ENCODE results near the gene CEP192.
A peak's percentile ranks its signal among the peaks of the same experiment; 100 is the strongest.

CEP192 gene

GRCh38 chr18:13107074-13107473, 115.9 kb downstream of the CEP192 start:
- DNase-seq = no peak

GRCh38 chr18:13108330-13108729, 117.2 kb downstream of the CEP192 start:
- DNase-seq = peak in 1 of 5 experiments; percentile 14

GRCh38 chr18:13110559-13110958, 119.4 kb downstream of the CEP192 start:
- DNase-seq = no peak

DNA sequence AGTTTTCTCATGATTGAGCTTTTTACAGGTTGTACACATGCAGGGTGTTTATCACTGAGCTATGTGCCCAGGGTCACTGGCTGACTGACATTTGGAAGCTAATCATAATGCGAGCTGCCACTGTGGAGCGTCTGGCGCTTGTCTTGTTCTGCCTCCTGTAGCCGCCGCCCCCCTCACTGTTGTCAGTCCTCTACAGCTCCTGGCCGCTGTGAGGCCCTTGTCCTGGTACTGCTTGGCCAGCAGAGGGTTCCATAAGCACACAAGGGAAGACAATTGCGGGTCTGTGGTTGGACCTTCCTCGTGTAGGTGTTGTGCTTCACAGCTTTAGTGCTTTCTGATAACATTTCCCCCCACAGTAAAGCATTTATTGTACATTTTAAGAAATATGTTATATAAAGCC, 121.8 kb downstream of the CEP192 start:
- no peak for DNase-seq

- no peak for DNase-seq
Measured at GRCh38 chr18:13120255-13120654, 129.1 kb downstream of the CEP192 start.

DNA sequence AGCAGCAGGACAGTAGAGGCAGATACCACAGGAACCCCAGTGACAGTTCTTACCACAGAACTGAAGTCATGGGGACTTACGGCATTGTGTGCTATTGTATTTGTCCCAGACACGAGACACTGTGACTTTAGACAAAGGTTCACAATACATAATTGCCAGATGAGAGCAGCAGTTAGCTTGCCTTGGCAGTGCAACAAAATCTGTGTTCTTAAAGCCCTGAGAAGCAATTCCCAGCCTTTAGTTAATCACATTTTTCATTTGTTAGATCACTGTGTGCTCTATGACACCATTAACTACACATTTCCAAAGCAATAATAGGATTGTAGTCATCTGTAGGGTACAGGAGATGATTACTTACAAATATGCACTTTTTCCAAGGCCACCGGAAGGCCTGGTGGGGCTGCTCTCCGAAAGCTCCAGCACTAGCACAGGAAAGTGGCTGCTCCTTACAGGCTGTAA, 129.8 kb downstream of the CEP192 start:
- DNase-seq = no peak

DNA sequence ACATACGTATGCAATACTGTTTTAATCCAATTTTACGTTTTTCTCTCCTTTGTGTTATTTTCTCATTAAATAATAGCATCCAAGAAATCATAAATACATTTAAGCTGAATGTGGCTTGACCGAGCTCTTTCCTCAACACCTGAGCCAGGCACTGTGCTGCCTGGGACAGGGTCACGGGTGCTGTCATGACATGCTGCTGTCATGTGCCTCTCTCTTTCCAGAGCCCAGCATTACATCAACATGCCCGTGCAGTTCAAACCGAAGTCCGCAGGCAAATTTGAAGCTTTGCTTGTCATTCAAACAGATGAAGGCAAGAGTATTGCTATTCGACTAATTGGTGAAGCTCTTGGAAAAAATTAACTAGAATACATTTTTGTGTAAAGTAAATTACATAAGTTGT, 133.2 kb downstream of the CEP192 start:
- DNase-seq = no peak

GRCh38 chr18:13125191-13125590, 134.0 kb downstream of the CEP192 start:
- DNase-seq = no peak

GRCh38 chr18:13126966-13127598, 135.9 kb downstream of the CEP192 start:
- no peak for DNase-seq

DNA sequence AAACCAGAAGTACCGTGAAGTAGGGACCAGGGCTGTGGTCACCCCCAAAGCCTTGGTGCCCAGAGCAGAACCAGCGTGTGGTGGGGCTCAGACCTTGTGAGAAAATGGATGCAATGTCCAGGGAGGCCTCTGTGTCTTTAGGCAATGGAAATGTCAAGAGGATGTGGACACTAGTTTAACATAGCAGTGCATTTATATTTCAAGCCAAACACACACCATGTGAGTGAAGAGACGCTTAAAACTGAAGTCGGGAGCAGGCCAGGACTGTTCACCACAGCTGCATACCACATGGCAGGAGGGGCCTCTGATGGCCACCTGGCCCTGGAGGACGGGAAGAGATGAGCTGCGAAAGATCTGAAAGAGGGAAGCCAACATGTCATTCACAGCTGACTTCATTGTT, 140.1 kb downstream of the CEP192 start:
- DNase-seq = no peak

- no peak for DNase-seq
Measured at GRCh38 chr18:13134551-13135401, 143.6 kb downstream of the CEP192 start.

DNA sequence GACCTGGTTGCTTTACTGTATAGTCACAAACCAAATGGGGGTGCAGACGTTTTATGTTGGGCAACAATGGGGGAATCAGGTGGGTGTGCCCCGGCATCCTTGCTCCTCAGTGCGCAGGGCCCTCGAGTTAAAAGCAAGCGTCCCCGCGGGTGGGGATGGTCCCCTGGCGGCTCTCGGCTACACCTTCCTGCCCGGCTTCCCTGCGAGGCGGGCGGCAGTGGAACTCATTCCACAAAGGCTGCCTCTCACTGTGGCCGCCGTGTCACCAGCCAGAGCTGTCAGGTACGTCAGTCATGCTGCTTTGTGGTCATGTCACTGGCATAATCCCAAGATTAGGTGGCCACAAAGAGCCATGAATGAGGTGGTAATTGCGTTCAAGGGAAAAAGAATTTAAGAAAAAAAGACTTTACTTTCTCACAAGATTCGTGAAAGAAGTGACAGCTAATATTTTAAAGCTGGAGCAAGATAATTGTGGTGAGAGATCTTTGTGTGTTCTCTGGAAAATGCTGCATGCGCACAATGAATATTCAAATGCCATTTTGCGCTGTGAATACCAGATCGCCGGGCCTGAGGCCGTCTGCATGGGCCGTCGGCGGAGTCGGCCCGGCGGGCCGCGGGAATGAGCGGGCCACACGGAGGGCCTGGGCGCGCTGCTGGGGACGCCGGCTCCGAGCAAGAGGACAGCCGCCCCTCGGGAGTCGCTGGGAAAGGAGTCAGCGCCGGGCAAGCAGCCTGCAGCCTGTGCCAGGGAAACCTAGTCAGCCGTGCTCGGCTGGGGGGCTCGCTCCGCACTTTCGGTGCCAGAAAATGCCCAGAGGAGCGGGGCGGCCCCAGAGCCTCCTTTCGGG, 145.1 kb downstream of the CEP192 start:
- DNase-seq = peak in 3 of 5 experiments; percentile 17 to 64 (median 64)

DNA sequence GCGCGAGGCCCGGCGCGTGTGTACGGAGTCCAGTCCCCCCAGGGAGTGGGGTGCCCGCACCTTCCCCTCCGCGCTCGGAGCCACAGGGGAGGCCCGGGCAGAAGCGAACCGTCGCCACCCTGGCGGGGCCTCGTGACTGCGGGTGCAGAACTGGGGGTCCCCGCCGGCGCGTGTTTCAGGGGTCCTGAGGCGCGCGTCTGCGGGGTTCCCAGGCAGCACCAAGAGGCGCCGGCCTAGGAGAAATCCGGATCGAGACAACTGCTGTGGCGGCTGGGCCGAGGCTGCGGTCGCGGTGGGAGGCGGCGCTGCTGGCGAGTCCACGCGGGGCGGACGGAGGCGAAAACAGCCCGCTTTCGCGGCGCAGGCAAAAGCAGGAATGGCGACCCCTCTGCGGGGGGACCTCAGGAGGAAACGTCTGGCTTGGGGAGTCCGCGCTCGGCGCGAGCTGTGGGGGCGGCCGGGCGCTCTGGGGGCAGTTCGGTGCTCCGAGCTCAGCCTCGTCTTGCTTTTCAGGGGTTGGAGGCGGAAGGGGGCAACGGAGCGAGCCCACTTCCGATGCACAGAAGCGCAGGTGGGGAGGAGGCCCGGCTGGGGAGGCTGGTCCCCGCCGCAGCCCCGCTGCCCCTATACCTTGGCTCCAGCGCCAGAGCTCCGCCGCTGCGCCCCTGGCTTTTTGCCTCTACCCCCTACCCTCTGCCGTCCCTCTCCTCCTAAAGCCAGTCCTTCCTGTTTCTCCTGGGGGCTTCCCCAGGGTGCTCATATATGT, 145.9 kb downstream of the CEP192 start:
- peak in 2 of 5 experiments; percentile 37 to 64 for DNase-seq

DNA sequence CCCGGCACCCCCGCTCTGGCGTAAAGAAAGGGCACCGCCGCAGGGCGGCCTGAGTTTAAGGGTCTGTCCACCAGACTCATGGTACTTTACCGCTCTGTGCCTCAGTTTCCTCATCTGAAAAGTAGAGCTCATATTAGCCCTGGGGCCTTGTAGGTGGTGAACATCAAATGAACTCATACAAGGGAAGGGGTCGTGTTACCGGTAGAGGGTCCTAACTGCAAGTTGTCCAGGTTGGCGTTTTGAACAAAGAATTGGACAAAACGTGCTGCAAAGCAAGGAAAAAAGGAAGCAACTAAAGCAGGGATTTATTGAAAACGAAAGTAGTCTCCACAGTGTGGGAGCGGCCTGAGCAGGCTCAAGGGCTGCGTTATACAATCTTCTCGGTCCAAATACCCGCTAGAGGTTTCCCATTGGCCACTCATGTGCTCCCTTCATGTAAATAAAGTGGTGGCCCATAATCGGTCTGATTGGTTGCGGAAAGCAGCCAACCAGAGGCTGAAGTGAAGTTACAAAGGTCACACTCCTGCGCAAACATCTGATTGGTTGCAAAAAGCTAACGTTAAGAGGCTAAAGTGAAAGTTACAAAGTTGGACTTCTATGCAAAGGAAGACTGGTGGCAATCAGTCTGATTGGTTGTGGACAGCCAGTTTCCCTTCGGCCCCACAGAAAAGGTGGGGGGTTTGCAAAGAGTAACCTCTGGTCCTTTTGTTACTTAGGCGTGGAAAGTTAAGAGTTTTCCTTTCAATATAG, 146.7 kb downstream of the CEP192 start:
- DNase-seq = peak in 4 of 5 experiments; percentile 23 to 95 (median 64)

GRCh38 chr18:13138420-13139139, 147.4 kb downstream of the CEP192 start:
- DNase-seq = peak in 1 of 5 experiments; percentile 14

DNA sequence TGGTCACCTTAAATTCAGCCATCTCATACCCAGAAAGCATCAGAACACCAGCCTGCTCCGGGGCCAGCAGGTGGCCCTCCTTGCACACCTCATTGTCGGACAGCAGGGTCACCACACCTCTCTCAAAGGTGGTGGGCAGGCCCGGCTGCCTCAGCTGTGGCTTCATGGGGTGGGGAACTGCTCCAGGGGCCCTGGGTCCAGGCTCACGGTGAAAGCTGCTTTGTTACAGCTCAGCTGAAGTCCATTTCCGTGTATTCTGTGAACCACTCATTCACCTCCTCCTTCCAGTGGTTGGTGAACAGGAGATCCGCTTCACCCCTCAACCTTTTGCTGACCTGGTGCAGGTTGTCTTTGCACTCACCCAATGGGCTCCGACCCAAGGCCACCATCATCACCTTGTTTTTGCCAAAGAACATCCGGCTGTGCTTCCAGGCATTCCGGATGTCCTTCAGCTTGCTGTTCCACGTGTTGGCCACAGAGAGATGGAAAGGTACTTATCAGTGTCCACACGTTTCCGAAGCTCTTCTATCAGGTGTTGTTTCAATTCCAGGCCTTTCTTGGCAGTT, 148.8 kb downstream of the CEP192 start:
- DNase-seq = no peak

DNA sequence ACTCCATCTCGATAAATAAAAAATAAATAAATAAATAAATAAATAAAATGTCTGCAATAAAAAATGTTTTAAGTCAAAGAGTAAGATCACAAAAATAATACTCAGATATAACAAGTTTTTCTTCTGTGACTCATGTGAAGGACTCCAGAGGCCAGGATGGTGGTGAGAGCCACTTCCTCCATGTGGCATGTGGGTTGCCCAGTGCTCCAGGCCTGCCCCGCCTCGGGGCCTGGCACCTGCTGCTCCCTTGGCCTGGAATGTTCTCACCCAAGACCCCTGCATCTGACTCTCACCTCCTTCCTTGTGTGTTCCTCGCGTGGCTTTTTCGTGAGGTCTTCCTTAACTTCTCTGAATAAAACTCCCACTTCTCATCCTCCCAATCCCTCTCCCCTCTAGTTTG, 150.0 kb downstream of the CEP192 start:
- no peak for DNase-seq

- DNase-seq = no peak
Measured at GRCh38 chr18:13145636-13146190, 154.6 kb downstream of the CEP192 start.

- DNase-seq = no peak
Measured at GRCh38 chr18:13147130-13147529, 156.0 kb downstream of the CEP192 start.

DNA sequence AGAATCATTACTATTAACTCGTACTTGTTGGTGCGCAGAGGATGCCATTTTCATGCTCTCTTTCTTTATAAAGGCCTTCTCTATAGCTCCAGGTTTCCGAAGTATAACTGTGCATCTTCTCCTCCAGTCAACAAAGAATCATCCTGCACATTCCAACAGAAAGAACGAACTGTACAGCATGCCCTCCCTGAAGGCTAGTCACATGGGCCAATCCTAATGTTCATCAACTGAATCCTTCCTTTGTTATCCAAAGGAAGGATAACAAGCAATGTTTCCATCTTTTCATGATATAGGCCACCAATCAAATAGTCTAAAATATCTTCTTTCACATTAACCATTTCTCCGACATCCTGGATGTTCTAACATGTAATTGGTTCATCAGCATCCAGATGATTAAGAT, 160.5 kb downstream of the CEP192 start:
- no peak for DNase-seq

All from T-helper 2 cell (primary cell).